GM12878 (cell line): ENCODE data around the gene EYS.

Experiments used
- CEBPB ChIP-seq, 2 experiments: fragments of 150-350 bp in 1 of 2; IDR thresholded peaks; 2 replicates each; pipeline ENCODE4 v1.6.1; 2012 to 2014; ENCODE audit warnings: low read depth in 2 of 2, low read length in 2 of 2, borderline replicate concordance in 1 of 2, inconsistent platforms in 1 of 2
- CTCF ChIP-seq, 3 experiments: IDR thresholded peaks in 2 of 3; conservative IDR thresholded peaks in 1 of 3; 2 replicates each; pipeline ENCODE4 v1.5.1; 2011; ENCODE audit warnings: low read depth in 3 of 3, low read length in 3 of 3, mild to moderate bottlenecking in 3 of 3, control low read depth in 2 of 3, moderate library complexity in 2 of 3, inconsistent platforms in 1 of 3, mixed read lengths in 1 of 3; ENCODE audit not compliant: control insufficient read depth in 2 of 3, insufficient read depth in 1 of 3; ENCODE audit errors: extremely low read depth in 1 of 3
- EP300 ChIP-seq, 2 experiments: fragments of 150-350 bp in 1 of 2; IDR thresholded peaks; 2 replicates each; pipeline ENCODE4 v1.6.1; 2011 to 2012; ENCODE audit warnings: low read depth in 2 of 2, low read length in 2 of 2, borderline replicate concordance in 1 of 2, improper control_type of control experiment in 1 of 2, inconsistent platforms in 1 of 2; ENCODE audit not compliant: control insufficient read depth in 1 of 2
- MYB ChIP-seq: fragments of 150-350 bp; IDR thresholded peaks from 2 replicates; pipeline ENCODE4 v1.6.1; 2014; ENCODE audit warnings: mild to moderate bottlenecking, low read depth, low read length, borderline replicate concordance
- RB1 ChIP-seq: fragments of 450-650 bp; formaldehyde crosslinking; IDR thresholded peaks from 2 replicates; pipeline ENCODE4 v1.6.1; 2017; ENCODE audit warnings: mild to moderate bottlenecking, borderline replicate concordance
- SMC3 ChIP-seq: IDR thresholded peaks from 2 replicates; pipeline ENCODE4 v1.6.1; 2011; ENCODE audit warnings: low read length, improper control_type of control experiment, borderline replicate concordance
- TF ChIP-seq, protein P1 (sequence below): fragments of 450-650 bp; IDR thresholded peaks from 2 replicates; pipeline ENCODE4 v1.6.1; 2018; ENCODE audit warnings: mild to moderate bottlenecking, low read depth, moderate library complexity; ENCODE audit not compliant: partially characterized antibody

DNA sequence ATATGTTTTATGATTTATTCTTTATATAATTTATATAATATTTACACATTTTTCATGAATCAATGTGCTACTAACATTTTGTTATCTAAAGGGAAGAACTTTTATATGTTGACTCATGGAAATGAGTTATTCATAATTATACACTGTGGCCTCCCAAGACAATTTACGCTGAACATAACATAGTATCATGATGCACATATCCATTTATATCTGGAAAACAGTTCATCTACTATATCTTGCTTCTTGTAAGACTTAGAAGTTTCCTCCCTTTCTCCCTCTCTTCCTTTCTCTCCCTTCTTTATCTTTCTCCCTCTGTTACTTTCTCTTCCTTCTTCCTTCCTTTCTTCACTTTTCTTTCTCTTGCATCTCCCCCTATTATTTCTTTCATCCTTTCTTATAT lies 1.1 kb upstream of the EYS start:
- TF ChIP-seq, protein P1, sequence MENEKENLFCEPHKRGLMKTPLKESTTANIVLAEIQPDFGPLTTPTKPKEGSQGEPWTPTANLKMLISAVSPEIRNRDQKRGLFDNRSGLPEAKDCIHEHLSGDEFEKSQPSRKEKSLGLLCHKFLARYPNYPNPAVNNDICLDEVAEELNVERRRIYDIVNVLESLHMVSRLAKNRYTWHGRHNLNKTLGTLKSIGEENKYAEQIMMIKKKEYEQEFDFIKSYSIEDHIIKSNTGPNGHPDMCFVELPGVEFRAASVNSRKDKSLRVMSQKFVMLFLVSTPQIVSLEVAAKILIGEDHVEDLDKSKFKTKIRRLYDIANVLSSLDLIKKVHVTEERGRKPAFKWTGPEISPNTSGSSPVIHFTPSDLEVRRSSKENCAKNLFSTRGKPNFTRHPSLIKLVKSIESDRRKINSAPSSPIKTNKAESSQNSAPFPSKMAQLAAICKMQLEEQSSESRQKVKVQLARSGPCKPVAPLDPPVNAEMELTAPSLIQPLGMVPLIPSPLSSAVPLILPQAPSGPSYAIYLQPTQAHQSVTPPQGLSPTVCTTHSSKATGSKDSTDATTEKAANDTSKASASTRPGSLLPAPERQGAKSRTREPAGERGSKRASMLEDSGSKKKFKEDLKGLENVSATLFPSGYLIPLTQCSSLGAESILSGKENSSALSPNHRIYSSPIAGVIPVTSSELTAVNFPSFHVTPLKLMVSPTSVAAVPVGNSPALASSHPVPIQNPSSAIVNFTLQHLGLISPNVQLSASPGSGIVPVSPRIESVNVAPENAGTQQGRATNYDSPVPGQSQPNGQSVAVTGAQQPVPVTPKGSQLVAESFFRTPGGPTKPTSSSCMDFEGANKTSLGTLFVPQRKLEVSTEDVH: no peak
- TF ChIP-seq CTCF (IDR thresholded peaks at IDR 0.05 in 2 of 3, conservative IDR thresholded peaks at IDR 0.05 in 1 of 3; ENCODE audit: control insufficient read depth in 2 of 3, extremely low read depth in 1 of 3, insufficient read depth in 1 of 3, low read depth in 3 of 3, low read length in 3 of 3): no peak
- no peak for TF ChIP-seq CEBPB (IDR thresholded peaks at IDR 0.05; ENCODE audit: borderline replicate concordance in 1 of 2, low read depth in 2 of 2, low read length in 2 of 2)
- no peak for TF ChIP-seq EP300 (IDR thresholded peaks at IDR 0.05; ENCODE audit: borderline replicate concordance in 1 of 2, control insufficient read depth in 1 of 2, low read depth in 2 of 2, low read length in 2 of 2)
- TF ChIP-seq SMC3: no peak
- TF ChIP-seq MYB: no peak
- TF ChIP-seq RB1: no peak
